H1 (cell line): ENCODE data around the gene SRSF8.
"Not testable (repeated sequence)": the region's sequence is repeated elsewhere in the genome, so short reads cannot be mapped to it uniquely, and the experiment has no call there.

Source experiments
- CHD2 ChIP-seq: IDR thresholded peaks from 2 replicates; pipeline ENCODE4 v1.6.1; 2012; ENCODE audit warnings: low read length, improper control_type of control experiment
- EP300 ChIP-seq, 2 experiments: IDR thresholded peaks; 1 replicate in 1 of 2; 2 replicates in 1 of 2; pipeline ENCODE4 v1.6.1; 2011 to 2012; ENCODE audit warnings: low read depth in 2 of 2, low read length in 2 of 2, mild to moderate bottlenecking in 2 of 2, borderline replicate concordance in 1 of 2, inconsistent platforms in 1 of 2, moderate library complexity in 1 of 2
- FOSL1 ChIP-seq: IDR thresholded peaks from 2 replicates; pipeline ENCODE4 v1.6.1; 2011; ENCODE audit warnings: mild to moderate bottlenecking, low read depth, low read length, moderate library complexity; ENCODE audit not compliant: insufficient read depth
- NRF1 ChIP-seq: IDR thresholded peaks from 2 replicates; pipeline ENCODE4 v1.6.1; 2011; ENCODE audit warnings: mild to moderate bottlenecking, low read depth, low read length, improper control_type of control experiment
- RAD21 ChIP-seq, 2 experiments: IDR thresholded peaks in 1 of 2; conservative IDR thresholded peaks in 1 of 2; 2 replicates each; pipeline ENCODE4 v1.6.1; 2011; ENCODE audit warnings: low read depth in 2 of 2, low read length in 2 of 2, improper control_type of control experiment in 1 of 2, inconsistent platforms in 1 of 2, mild to moderate bottlenecking in 1 of 2, moderate library complexity in 1 of 2
- RNF2 ChIP-seq: fragments of 200-900, 300-1000 bp; sonication (generic); IDR thresholded peaks from 2 replicates; pipeline ENCODE4 v1.7.1; 2016; ENCODE audit warnings: borderline replicate concordance, low read depth, mild to moderate bottlenecking, antibody characterized with exemption, low read length; ENCODE audit not compliant: poor library complexity, severe bottlenecking; ENCODE audit errors: missing control alignments
- SAP30 ChIP-seq: fragments of 300-600 bp; sonication (generic); IDR thresholded peaks from 2 replicates; pipeline ENCODE4 v1.7.1; 2012; ENCODE audit warnings: low read length, moderate library complexity, mild to moderate bottlenecking, inconsistent platforms; ENCODE audit not compliant: insufficient read depth, insufficient replicate concordance
- SRF ChIP-seq: IDR thresholded peaks from 2 replicates; pipeline ENCODE4 v1.6.1; 2011; ENCODE audit warnings: mild to moderate bottlenecking, low read depth, low read length, moderate library complexity
- SUZ12 ChIP-seq: fragments of 200-600 bp; sonication (generic); IDR thresholded peaks from 2 replicates; pipeline ENCODE4 v1.6.1; 2012; ENCODE audit warnings: mild to moderate bottlenecking, inconsistent platforms, low read length, moderate library complexity, mixed read lengths
- TF ChIP-seq, protein P1 (sequence below), 3 experiments: IDR thresholded peaks; 1 replicate in 2 of 3; 2 replicates in 1 of 3; pipeline versions ENCODE4 v1.5.1 to v1.6.1; 2011; ENCODE audit warnings: low read length in 3 of 3, mild to moderate bottlenecking in 3 of 3, inconsistent platforms in 2 of 3, low read depth in 1 of 3, moderate library complexity in 1 of 3; ENCODE audit not compliant: insufficient read depth in 1 of 3; ENCODE audit errors: control extremely low read depth in 1 of 3
- TF ChIP-seq, protein P2 (sequence below): IDR thresholded peaks from 2 replicates; pipeline ENCODE4 v1.6.1; 2011; ENCODE audit warnings: low read depth, mild to moderate bottlenecking, low read length; ENCODE audit not compliant: insufficient read depth

DNA sequence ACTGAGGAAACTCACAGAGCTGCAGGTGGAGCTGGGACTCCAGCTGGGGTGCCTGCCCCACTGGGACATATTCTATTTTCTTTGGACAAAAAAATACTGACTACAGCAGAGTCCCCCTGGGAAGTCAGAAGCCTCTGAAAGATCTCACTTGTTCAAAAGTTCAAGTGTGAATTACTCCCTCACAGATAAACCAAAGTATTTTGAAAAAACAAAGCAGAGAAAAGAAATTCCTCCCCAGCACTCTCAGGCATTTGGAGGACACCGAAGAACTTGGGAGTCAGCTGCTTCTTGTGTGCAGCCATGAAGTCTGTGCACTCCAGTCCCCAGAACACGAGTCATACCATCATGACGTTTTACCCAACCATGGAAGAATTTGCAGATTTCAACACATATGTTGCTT is 17.6 kb upstream of the SRSF8 start, which contains the start of gene KDM4F:
- TF ChIP-seq SRF; FOSL1; SAP30; NRF1; RAD21 (IDR thresholded peaks at IDR 0.05 in 1 of 2, conservative IDR thresholded peaks at IDR 0.05 in 1 of 2; ENCODE audit: low read depth in 2 of 2, low read length in 2 of 2); RNF2; CHD2; SUZ12; EP300 (IDR thresholded peaks at IDR 0.05; ENCODE audit: borderline replicate concordance in 1 of 2, low read depth in 2 of 2, low read length in 2 of 2): not testable (repeated sequence)
- TF ChIP-seq, protein P1, sequence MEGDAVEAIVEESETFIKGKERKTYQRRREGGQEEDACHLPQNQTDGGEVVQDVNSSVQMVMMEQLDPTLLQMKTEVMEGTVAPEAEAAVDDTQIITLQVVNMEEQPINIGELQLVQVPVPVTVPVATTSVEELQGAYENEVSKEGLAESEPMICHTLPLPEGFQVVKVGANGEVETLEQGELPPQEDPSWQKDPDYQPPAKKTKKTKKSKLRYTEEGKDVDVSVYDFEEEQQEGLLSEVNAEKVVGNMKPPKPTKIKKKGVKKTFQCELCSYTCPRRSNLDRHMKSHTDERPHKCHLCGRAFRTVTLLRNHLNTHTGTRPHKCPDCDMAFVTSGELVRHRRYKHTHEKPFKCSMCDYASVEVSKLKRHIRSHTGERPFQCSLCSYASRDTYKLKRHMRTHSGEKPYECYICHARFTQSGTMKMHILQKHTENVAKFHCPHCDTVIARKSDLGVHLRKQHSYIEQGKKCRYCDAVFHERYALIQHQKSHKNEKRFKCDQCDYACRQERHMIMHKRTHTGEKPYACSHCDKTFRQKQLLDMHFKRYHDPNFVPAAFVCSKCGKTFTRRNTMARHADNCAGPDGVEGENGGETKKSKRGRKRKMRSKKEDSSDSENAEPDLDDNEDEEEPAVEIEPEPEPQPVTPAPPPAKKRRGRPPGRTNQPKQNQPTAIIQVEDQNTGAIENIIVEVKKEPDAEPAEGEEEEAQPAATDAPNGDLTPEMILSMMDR (IDR thresholded peaks at IDR 0.05; ENCODE audit: control extremely low read depth in 1 of 3, insufficient read depth in 1 of 3, low read depth in 1 of 3, low read length in 3 of 3): not testable (repeated sequence)
- TF ChIP-seq, protein P2, sequence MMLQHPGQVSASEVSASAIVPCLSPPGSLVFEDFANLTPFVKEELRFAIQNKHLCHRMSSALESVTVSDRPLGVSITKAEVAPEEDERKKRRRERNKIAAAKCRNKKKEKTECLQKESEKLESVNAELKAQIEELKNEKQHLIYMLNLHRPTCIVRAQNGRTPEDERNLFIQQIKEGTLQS: not testable (repeated sequence)
